MM.1S (cell line): ENCODE measurements around the gene ATP6V0A1.

Experiments
- DNase-seq: peaks from one replicate; pipeline ENCODE4 v3.0.0-alpha.2; 2015
- H2AFZ ChIP-seq: fragments of 300-600 bp; sonication (generic); 2 replicates; pipeline ENCODE4 v1.6.0; 2016; ENCODE audit warnings: antibody characterized with exemption, low read length
- H3F3A ChIP-seq: fragments of 300-600 bp; sonication (generic); 2 replicates; pipeline ENCODE4 v1.6.1; 2016; ENCODE audit warnings: mild to moderate bottlenecking, antibody characterized with exemption, low read length, moderate library complexity, mixed read lengths; ENCODE audit not compliant: insufficient read depth
- H3K27ac ChIP-seq: fragments of 300-600 bp; sonication (generic); 2 replicates; pipeline ENCODE4 v1.5.1; 2016; ENCODE audit warnings: mild to moderate bottlenecking, low read length
- H3K27me3 ChIP-seq: fragments of 300-600 bp; sonication (generic); replicated peaks from 2 replicates; pipeline ENCODE4 v1.6.0; 2016; ENCODE audit warnings: low read length; ENCODE audit not compliant: insufficient read depth
- H3K36me3 ChIP-seq: fragments of 300-600 bp; sonication (generic); replicated peaks from 2 replicates; pipeline ENCODE4 v1.6.1; 2016; ENCODE audit warnings: mild to moderate bottlenecking, low read length, mixed read lengths; ENCODE audit not compliant: insufficient read depth
- H3K4me1 ChIP-seq: fragments of 300-600 bp; sonication (generic); 2 replicates; pipeline ENCODE4 v1.6.1; 2016; ENCODE audit warnings: low read length, mixed read lengths
- H3K4me2 ChIP-seq: fragments of 300-600 bp; sonication (generic); 2 replicates; pipeline ENCODE4 v1.6.0; 2016; ENCODE audit warnings: low read depth, low read length
- H3K4me3 ChIP-seq: fragments of 300-600 bp; sonication (generic); 2 replicates; pipeline ENCODE4 v1.5.1; 2016; ENCODE audit warnings: low read length, mixed read lengths
- H3K79me2 ChIP-seq: fragments of 300-600 bp; sonication (generic); 2 replicates; pipeline ENCODE4 v1.6.1; 2016; ENCODE audit warnings: mixed run types, low read length, mixed read lengths
- H3K9ac ChIP-seq: fragments of 300-600 bp; sonication (generic); 2 replicates; pipeline ENCODE4 v1.6.1; 2016; ENCODE audit warnings: low read length, mixed read lengths
- H3K9me2 ChIP-seq: fragments of 300-600 bp; sonication (generic); replicated peaks from 2 replicates; pipeline ENCODE4 v1.6.1; 2016; ENCODE audit warnings: mild to moderate bottlenecking, low read length, mixed read lengths; ENCODE audit not compliant: insufficient read depth
- H3K9me3 ChIP-seq: fragments of 300-600 bp; sonication (generic); replicated peaks from 2 replicates; pipeline ENCODE4 v1.6.1; 2016; ENCODE audit warnings: mild to moderate bottlenecking, low read length, mixed read lengths; ENCODE audit not compliant: insufficient read depth
- H4K20me1 ChIP-seq: fragments of 300-600 bp; sonication (generic); 2 replicates; pipeline ENCODE4 v1.6.1; 2016; ENCODE audit warnings: mild to moderate bottlenecking, low read length, moderate library complexity, mixed read lengths; ENCODE audit not compliant: insufficient read depth
- EZH2 ChIP-seq: fragments of 300-600 bp; sonication (generic); optimal IDR thresholded peaks from 2 replicates; pipeline ENCODE3; 2017; ENCODE audit warnings: low read depth, mild to moderate bottlenecking, antibody characterized with exemption, low read length, mixed read lengths
- EZH2phosphoT487 ChIP-seq: fragments of 300-600 bp; sonication (generic); IDR thresholded peaks from 2 replicates; pipeline ENCODE4 v1.6.1; 2018; ENCODE audit warnings: antibody characterized with exemption, low read length
- TF ChIP-seq, protein P1 (sequence below): fragments of 300-600 bp; sonication (generic); IDR thresholded peaks from 2 replicates; pipeline ENCODE4 v1.5.1; 2016; ENCODE audit warnings: antibody characterized with exemption, low read length, mixed read lengths

The ATP6V0A1 gene

DNA sequence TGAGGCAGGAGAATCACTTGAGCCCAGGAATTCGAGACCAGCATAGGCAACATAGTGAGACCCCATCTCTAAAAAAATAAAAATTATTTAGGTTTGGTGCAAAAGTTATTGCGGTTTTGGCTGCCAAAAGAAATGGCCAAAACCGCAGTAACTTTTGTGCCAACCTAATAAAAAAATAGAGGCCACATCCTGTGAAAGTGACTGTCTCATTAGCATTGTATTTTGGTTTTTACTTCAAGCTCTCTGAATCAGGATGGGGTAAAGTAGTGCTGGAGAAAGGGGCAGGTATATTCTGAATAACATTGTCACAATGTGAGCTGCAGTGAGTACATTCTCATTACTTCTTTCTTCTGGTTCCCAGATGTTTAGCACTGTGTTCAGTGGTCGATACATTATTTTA is 36.0 kb downstream of the ATP6V0A1 start:
- no peaks in the 10 kb centered on the region for H3K36me3 ChIP-seq

DNA sequence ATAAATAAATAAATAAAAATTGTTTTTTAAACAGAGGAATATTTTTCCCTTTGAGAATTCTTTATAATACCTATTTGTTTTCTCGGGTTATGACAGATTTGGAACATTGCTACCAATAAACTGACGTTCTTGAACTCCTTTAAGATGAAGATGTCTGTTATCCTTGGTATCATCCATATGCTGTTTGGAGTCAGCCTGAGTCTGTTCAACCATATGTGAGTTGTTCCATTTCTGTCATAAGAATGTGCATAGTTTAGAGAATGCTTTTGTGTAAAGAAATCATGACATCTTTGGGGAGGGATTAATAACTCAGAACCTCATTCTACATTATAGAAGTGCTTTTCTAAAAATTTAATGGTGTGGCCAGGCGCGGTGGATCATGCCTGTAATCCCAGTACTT is 40.1 kb downstream of the ATP6V0A1 start:
- Histone ChIP-seq H3F3A (no peaks in the 10 kb centered on the region), H3K27me3 (no peaks in the 10 kb centered on the region), H3K4me3 (no peak overlapping the region), H3K4me1 (no peaks in the 10 kb centered on the region), H3K9me2 (no peaks in the 10 kb centered on the region), H2AFZ (no peak overlapping the region), H3K9me3 (no peaks in the 10 kb centered on the region), H3K79me2 (no peaks in the 10 kb centered on the region), H3K9ac (no peak overlapping the region), H3K36me3 (peaks cover 14% of the 10 kb centered on the region; the same call in 1 of the 2 replicates), H3K4me2 (no peak overlapping the region), H3K27ac (no peak overlapping the region), H4K20me1 (no peaks in the 10 kb centered on the region)
- no peak for TF ChIP-seq EZH2phosphoT487
- TF ChIP-seq, protein P1, sequence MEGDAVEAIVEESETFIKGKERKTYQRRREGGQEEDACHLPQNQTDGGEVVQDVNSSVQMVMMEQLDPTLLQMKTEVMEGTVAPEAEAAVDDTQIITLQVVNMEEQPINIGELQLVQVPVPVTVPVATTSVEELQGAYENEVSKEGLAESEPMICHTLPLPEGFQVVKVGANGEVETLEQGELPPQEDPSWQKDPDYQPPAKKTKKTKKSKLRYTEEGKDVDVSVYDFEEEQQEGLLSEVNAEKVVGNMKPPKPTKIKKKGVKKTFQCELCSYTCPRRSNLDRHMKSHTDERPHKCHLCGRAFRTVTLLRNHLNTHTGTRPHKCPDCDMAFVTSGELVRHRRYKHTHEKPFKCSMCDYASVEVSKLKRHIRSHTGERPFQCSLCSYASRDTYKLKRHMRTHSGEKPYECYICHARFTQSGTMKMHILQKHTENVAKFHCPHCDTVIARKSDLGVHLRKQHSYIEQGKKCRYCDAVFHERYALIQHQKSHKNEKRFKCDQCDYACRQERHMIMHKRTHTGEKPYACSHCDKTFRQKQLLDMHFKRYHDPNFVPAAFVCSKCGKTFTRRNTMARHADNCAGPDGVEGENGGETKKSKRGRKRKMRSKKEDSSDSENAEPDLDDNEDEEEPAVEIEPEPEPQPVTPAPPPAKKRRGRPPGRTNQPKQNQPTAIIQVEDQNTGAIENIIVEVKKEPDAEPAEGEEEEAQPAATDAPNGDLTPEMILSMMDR: no peak
- no peak for TF ChIP-seq EZH2
- DNase-seq: no peak

More for the DNA sequence above, 36.0 kb downstream of the ATP6V0A1 start:
- H3K9ac ChIP-seq: no peak overlapping the region
- no peak overlapping the region for H3K4me3 ChIP-seq
- H4K20me1 ChIP-seq: no peaks in the 10 kb centered on the region
- H3K4me1 ChIP-seq: no peaks in the 10 kb centered on the region
- no peaks in the 10 kb centered on the region for H3K9me3 ChIP-seq
- no peak for DNase-seq
- H3K9me2 ChIP-seq: no peaks in the 10 kb centered on the region
- H3K27me3 ChIP-seq: no peaks in the 10 kb centered on the region
- H3F3A ChIP-seq: no peaks in the 10 kb centered on the region
- no peaks in the 10 kb centered on the region for H3K79me2 ChIP-seq
- H3K27ac ChIP-seq: no peak overlapping the region
- no peak overlapping the region for H3K4me2 ChIP-seq
- no peak overlapping the region for H2AFZ ChIP-seq
- no peak for TF ChIP-seq EZH2phosphoT487
- TF ChIP-seq, protein P1: no peak
- TF ChIP-seq EZH2: no peak

DNA sequence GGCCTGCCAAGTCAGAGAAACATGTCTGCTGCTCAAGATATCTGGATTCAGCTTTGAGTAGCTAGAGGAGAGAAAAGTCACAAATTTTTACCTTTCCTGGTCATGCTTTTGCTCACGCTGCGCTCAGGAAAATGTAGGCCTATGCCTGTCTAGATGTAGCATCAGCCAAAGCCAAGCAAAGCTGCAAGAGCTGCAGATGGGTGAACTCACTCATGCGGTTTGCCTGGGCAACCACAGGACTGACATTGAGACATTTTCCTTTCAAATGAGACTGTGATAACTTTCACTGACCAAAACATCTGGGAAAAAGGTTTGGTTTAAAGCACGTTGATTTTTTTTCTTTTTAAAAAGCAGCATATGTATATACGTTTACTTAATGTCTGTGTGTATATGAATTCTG is 43.4 kb downstream of the ATP6V0A1 start:
- H3K36me3 ChIP-seq: peaks cover 14% of the 10 kb centered on the region; the same call in 1 of the 2 replicates
- H3K79me2 ChIP-seq: no peaks in the 10 kb centered on the region
- TF ChIP-seq, protein P1: no peak
- TF ChIP-seq EZH2: no peak
- no peak for TF ChIP-seq EZH2phosphoT487
- no peak overlapping the region for H2AFZ ChIP-seq
- H4K20me1 ChIP-seq: no peaks in the 10 kb centered on the region
- no peaks in the 10 kb centered on the region for H3K9me2 ChIP-seq
- H3K27me3 ChIP-seq: no peaks in the 10 kb centered on the region
- no peaks in the 10 kb centered on the region for H3F3A ChIP-seq
- H3K4me3 ChIP-seq: no peak overlapping the region
- no peak overlapping the region for H3K4me2 ChIP-seq
- H3K9ac ChIP-seq: no peak overlapping the region
- H3K27ac ChIP-seq: no peak overlapping the region
- no peak for DNase-seq
- no peaks in the 10 kb centered on the region for H3K9me3 ChIP-seq
- no peaks in the 10 kb centered on the region for H3K4me1 ChIP-seq
